WI38 (cell line): Measurements from ENCODE around the gene KIF11.

Experiments used
- H3K4me3 ChIP-seq: 2 replicates; pipeline ENCODE4 v1.5.1; 2011; ENCODE audit warnings: low read depth, mild to moderate bottlenecking, control low read depth, low read length
- TF ChIP-seq, protein P1 (sequence below): IDR thresholded peaks from 2 replicates; pipeline ENCODE4 v1.5.1; 2012; ENCODE audit warnings: low read depth, mild to moderate bottlenecking, control low read depth, low read length

KIF11 gene

DNA sequence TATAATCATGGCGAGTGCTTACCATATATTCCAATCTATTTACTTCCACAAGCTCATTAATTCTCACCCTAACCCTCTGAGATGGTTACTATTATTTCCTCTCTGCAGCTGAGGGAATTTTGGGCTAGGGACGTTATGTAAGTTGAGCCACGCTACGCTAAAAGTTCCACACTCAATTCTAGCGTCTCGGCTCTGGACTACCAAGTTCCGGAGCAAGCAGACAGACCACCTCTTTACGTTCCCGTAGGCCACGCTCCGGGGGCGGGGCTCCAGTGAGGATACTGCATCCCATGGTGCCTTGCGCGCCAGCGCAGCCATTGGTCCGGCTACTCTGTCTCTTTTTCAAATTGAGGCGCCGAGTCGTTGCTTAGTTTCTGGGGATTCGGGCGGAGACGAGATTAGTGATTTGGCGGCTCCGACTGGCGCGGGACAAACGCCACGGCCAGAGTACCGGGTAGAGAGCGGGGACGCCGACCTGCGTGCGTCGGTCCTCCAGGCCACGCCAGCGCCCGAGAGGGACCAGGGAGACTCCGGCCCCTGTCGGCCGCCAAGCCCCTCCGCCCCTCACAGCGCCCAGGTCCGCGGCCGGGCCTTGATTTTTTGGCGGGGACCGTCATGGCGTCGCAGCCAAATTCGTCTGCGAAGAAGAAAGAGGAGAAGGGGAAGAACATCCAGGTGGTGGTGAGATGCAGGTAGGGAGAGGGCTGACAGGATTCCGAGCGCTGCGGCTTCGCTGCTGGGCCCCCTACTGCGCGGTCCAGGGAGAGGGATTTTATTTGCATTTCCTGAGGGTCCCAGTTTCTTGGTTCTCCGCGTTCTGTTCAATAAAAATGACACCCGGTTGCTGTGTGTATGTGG lies at the start of gene KIF11:
KIF11 (plus strand) TSS at position 370 of the 858 bp plus-strand sequence; CDS start at position 616, 246 bp downstream.
- peak within 1 kb of the TSS; percentile 77 for H3K4me3 ChIP-seq
- TF ChIP-seq, protein P1, sequence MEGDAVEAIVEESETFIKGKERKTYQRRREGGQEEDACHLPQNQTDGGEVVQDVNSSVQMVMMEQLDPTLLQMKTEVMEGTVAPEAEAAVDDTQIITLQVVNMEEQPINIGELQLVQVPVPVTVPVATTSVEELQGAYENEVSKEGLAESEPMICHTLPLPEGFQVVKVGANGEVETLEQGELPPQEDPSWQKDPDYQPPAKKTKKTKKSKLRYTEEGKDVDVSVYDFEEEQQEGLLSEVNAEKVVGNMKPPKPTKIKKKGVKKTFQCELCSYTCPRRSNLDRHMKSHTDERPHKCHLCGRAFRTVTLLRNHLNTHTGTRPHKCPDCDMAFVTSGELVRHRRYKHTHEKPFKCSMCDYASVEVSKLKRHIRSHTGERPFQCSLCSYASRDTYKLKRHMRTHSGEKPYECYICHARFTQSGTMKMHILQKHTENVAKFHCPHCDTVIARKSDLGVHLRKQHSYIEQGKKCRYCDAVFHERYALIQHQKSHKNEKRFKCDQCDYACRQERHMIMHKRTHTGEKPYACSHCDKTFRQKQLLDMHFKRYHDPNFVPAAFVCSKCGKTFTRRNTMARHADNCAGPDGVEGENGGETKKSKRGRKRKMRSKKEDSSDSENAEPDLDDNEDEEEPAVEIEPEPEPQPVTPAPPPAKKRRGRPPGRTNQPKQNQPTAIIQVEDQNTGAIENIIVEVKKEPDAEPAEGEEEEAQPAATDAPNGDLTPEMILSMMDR, result no peak

DNA sequence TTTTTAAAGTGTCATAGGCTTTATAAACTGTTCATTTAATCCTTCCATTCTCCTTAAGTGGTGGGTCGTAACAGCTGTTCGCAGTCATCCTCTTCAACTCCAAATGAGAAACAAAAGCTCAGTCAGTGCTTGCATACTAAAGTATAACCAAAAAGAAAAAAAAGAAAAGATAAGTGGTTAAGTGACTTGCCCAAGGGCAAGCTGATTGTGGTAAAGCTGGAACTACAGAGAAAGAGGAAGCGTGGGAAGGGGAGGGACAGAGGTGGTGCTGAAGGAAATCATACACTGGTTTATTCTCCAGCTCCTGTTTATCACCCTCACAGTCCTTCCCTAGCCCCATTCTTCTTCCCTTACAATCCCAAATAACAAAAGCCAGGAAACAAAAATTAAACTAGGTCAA lies 48.6 kb upstream of the KIF11 start:
- TF ChIP-seq, protein P1, result no peak
- no peak overlapping the region for H3K4me3 ChIP-seq

DNA sequence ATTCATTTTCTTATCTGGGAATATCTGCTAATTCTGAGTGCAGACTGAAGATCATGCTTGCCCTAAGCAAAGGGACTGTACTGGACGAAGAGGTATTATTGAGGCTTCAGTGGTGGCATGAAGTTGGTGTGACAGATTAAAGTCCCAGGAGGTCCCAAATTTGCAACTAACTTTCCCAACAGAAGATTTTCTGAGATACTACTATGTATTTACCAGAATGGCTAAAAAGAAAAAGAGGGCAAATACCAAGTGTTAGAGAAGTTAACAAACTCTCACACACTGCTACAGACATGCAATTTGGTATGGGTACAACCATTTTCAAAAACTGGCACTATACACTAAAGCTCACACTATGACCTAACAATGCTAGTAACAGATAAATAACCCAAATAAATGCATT lies 47.4 kb upstream of the KIF11 start:
- no peak overlapping the region for H3K4me3 ChIP-seq
- TF ChIP-seq, protein P1, result no peak

DNA sequence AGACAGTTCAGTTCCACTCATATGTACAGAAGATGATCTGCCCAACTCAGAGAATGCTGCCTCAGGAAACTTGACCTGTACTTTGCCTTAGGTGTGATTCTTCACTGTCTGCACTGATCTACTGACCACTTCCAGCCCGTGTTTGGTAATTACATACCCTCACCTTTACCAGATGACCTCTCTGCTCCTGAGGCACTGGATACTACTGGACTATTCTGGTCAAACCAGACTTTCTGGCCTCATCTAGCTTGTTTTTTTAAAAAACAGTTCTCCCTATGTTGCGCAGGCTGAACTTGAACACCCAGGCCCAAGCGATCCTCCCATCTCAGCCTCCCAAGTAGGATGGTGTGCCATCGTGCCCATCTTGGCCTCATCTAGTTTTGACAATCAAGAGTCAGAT lies 45.3 kb upstream of the KIF11 start:
- TF ChIP-seq, protein P1, result no peak
- H3K4me3 ChIP-seq, result no peak overlapping the region

DNA sequence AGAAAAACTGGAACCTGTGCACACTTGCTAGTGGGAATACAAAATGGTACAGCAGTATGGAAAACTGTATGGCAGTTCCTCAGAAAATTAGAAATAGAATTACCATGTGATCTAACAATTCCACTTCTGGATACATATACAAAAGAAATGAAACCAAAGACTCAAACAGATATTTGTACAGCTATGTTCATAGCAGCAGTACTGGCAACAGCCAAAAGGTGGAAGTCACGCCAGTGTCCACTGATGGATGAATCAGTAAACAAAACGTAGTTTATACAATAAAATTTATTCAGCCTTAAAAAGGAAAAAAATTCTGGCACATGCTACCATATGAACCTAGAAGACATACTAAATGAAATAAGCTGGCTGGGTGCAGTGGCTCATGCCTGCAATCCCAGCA lies 42.0 kb upstream of the KIF11 start:
- no peak overlapping the region for H3K4me3 ChIP-seq
- TF ChIP-seq, protein P1, result no peak

DNA sequence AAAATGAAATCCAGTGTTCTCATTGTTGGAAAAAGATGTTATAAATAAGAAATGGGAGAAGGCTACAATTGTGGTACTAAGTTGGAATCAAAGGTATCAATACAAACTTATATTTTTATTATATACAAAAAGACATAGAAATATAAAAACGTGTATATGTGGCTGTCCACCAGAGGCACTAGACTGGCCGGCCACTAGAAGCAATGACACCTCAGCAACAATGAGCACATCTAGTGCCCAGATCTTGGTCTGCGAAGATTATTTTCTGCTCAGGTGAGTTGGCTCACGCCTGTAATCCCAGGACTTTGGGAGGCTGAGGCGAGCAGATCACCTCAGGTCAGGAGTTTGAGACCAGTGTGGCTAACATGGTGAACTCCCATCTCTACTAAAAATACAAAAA lies 40.6 kb upstream of the KIF11 start:
- TF ChIP-seq, protein P1, result no peak; the same call in 1 of the 2 replicates
- H3K4me3 ChIP-seq, result no peak overlapping the region

DNA sequence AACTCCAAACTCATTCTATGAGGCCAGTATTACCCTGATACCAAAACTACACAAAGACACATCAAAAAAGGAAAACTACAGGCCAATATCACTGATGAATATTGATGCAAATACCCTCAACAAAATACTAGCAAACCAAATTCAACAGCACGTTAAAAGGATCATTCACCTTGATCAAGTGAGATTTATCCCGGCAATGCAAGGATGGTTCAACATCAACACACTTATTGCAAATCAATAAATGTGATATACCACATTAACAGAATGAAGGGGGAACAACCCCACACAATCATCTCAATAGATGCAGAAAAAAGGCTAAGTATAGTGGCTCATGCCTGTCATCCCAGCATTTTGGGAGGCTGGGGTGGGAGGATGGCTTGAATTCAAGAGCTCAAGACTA lies 39.0 kb upstream of the KIF11 start:
- H3K4me3 ChIP-seq, result no peak overlapping the region
- TF ChIP-seq, protein P1, result no peak
